HUES64 (cell line): ENCODE measurements around the gene EFNB3. TPM values are rescaled to one million over a fixed set of nuclear protein-coding genes. Genes with fewer than 3 reads are reported as not detected.

Experiments used
- H3K27ac ChIP-seq: 2 replicates; pipeline ENCODE4 v1.7.0; 2013; ENCODE audit warnings: low read depth, low read length, inconsistent platforms
- H3K27me3 ChIP-seq: 2 replicates; pipeline ENCODE4 v1.6.1; 2013; ENCODE audit warnings: mild to moderate bottlenecking, low read length; ENCODE audit not compliant: insufficient read depth
- H3K36me3 ChIP-seq: 2 replicates; pipeline ENCODE4 v1.6.1; 2013; ENCODE audit warnings: mild to moderate bottlenecking, low read length; ENCODE audit not compliant: insufficient read depth
- H3K4me1 ChIP-seq: 2 replicates; pipeline ENCODE4 v1.6.1; 2013; ENCODE audit warnings: mild to moderate bottlenecking, low read length, moderate library complexity; ENCODE audit not compliant: insufficient read depth
- H3K4me3 ChIP-seq: 2 replicates; pipeline ENCODE4 v1.5.1; 2013; ENCODE audit warnings: mild to moderate bottlenecking, low read length, moderate library complexity
- H3K9ac ChIP-seq: 2 replicates; pipeline ENCODE4 v1.6.1; 2013; ENCODE audit warnings: mild to moderate bottlenecking, low read depth, low read length
- H3K9me3 ChIP-seq: 2 replicates; pipeline ENCODE4 v1.6.1; 2013; ENCODE audit warnings: low read depth, low read length; ENCODE audit not compliant: insufficient read depth
- WGBS: fragments of 150-250, 120-280 bp; methylation state at CpG from one replicate; pipeline ENCODE4 v1.1.7; 2013; ENCODE audit warnings: missing lambda C conversion rate; 5-methylcytosine and 5-hydroxymethylcytosine counted together
- polyA plus RNA-seq, 2 experiments: library from polyadenylated mRNA; stranded (reverse); fragments of 50-300 nt; gene quantifications; one replicate each; pipeline ENCODE4 v1.2.3, GENCODE V29; 2013

The EFNB3 gene
- polyA plus RNA-seq (2013, experiment 1 of 2): 14.7 TPM
- 24.0 TPM for polyA plus RNA-seq (2013, experiment 2 of 2)

- 2% methylated on average over 40 of the region's 45 CpGs for WGBS
- Histone ChIP-seq H3K9ac (peak within 1 kb of the TSS; percentile 41), H3K4me3 (peak within 1 kb of the TSS; percentile 64), H3K4me1 (peaks cover 8% of the 10 kb centered on the region), H3K36me3 (peaks cover 12% of the 10 kb centered on the region), H3K27me3 (peaks cover 14% of the 10 kb centered on the region), H3K27ac (no peak within 1 kb of the TSS; the same call in 1 of the 2 replicates), H3K9me3 (no peaks in the 10 kb centered on the region)
These were observed at the start of gene EFNB3 for GRCh38 chr17:7704601-7705268. Gene EFNB3 (plus strand): TSS chr17:7705202. CDS start chr17:7705599, 397 bp downstream.

GRCh38 chr17:7655541-7655840 lies 49.5 kb upstream of the EFNB3 start:
- no peak overlapping the region for H3K4me3 ChIP-seq
- H3K27ac ChIP-seq: no peak overlapping the region
- H3K9me3 ChIP-seq: no peaks in the 10 kb centered on the region
- H3K4me1 ChIP-seq: peaks cover 21% of the 10 kb centered on the region
- H3K27me3 ChIP-seq: peaks cover 24% of the 10 kb centered on the region
- H3K9ac ChIP-seq: no peak overlapping the region
- H3K36me3 ChIP-seq: peaks cover 12% of the 10 kb centered on the region; the same call in 1 of the 2 replicates
- WGBS: 94% methylated on average over 17 of the region's 17 CpGs

- Histone ChIP-seq H3K27ac (peak overlapping the region; percentile 52; the same call in 1 of the 2 replicates), H3K27me3 (peaks cover 11% of the 10 kb centered on the region; the same call in 1 of the 2 replicates), H3K36me3 (peaks cover 12% of the 10 kb centered on the region; the same call in 1 of the 2 replicates), H3K4me3 (peak overlapping the region; percentile 31), H3K4me1 (peaks cover 21% of the 10 kb centered on the region), H3K9me3 (no peaks in the 10 kb centered on the region), H3K9ac (peak overlapping the region; percentile 36; the same call in 1 of the 2 replicates)
- WGBS: 5% methylated on average over 10 of the region's 10 CpGs
These were observed 47.9 kb upstream of the EFNB3 start for GRCh38 chr17:7656958-7657609.

- Histone ChIP-seq H3K36me3 (peaks cover 56% of the 10 kb centered on the region), H3K27ac (no peak overlapping the region; the same call in 1 of the 2 replicates)
- 84% methylated on average over 10 of the region's 10 CpGs for WGBS
These were observed 37.2 kb upstream of the EFNB3 start for GRCh38 chr17:7667656-7668406.

GRCh38 chr17:7668482-7668881 lies 36.5 kb upstream of the EFNB3 start:
- Histone ChIP-seq H3K27me3 (no peaks in the 10 kb centered on the region), H3K9me3 (peaks cover 4% of the 10 kb centered on the region; the same call in 1 of the 2 replicates), H3K9ac (no peak overlapping the region), H3K36me3 (peaks cover 62% of the 10 kb centered on the region), H3K4me3 (no peak overlapping the region), H3K4me1 (no peaks in the 10 kb centered on the region), H3K27ac (no peak overlapping the region)
- WGBS: 89% methylated on average over 7 of the region's 7 CpGs

More at GRCh38 chr17:7667656-7668406, 37.2 kb upstream of the EFNB3 start:
- Histone ChIP-seq H3K4me1 (no peaks in the 10 kb centered on the region), H3K27me3 (no peaks in the 10 kb centered on the region), H3K4me3 (no peak overlapping the region), H3K9ac (no peak overlapping the region), H3K9me3 (no peaks in the 10 kb centered on the region)

- WGBS: 82% methylated on average over 2 of the region's 2 CpGs
- Histone ChIP-seq H3K4me1 (peaks cover 14% of the 10 kb centered on the region), H3K27ac (no peak overlapping the region), H3K9ac (no peak overlapping the region), H3K9me3 (peaks cover 8% of the 10 kb centered on the region; the same call in 1 of the 2 replicates), H3K4me3 (no peak overlapping the region), H3K27me3 (no peaks in the 10 kb centered on the region), H3K36me3 (peaks cover 69% of the 10 kb centered on the region)
These were observed 31.8 kb upstream of the EFNB3 start for GRCh38 chr17:7673239-7673638.

GRCh38 chr17:7674934-7675333 lies 30.1 kb upstream of the EFNB3 start:
- WGBS: 89% methylated on average over 14 of the region's 14 CpGs
- Histone ChIP-seq H3K27ac (no peak overlapping the region), H3K27me3 (no peaks in the 10 kb centered on the region), H3K9ac (no peak overlapping the region), H3K4me1 (peaks cover 14% of the 10 kb centered on the region), H3K36me3 (peaks cover 56% of the 10 kb centered on the region), H3K9me3 (peaks cover 8% of the 10 kb centered on the region; the same call in 1 of the 2 replicates), H3K4me3 (no peak overlapping the region)

GRCh38 chr17:7676533-7676932 lies 28.5 kb upstream of the EFNB3 start:
- Histone ChIP-seq H3K9me3 (peaks cover 8% of the 10 kb centered on the region; the same call in 1 of the 2 replicates), H3K27ac (peak overlapping the region; percentile 61), H3K27me3 (no peaks in the 10 kb centered on the region), H3K9ac (peak overlapping the region; percentile 50), H3K36me3 (peaks cover 41% of the 10 kb centered on the region), H3K4me1 (peaks cover 14% of the 10 kb centered on the region), H3K4me3 (peak overlapping the region; percentile 15; the same call in 1 of the 2 replicates)
- WGBS: 47% methylated on average over 5 of the region's 5 CpGs

- Histone ChIP-seq H3K27ac (peak overlapping the region; percentile 66; the same call in 1 of the 2 replicates), H3K9me3 (peaks cover 8% of the 10 kb centered on the region; the same call in 1 of the 2 replicates), H3K36me3 (peaks cover 36% of the 10 kb centered on the region), H3K4me1 (peaks cover 14% of the 10 kb centered on the region), H3K4me3 (peak overlapping the region; percentile 15; the same call in 1 of the 2 replicates), H3K27me3 (no peaks in the 10 kb centered on the region), H3K9ac (no peak overlapping the region)
- WGBS: 20% methylated on average over 10 of the region's 10 CpGs
These were observed 27.5 kb upstream of the EFNB3 start for GRCh38 chr17:7677388-7678067.

- peak overlapping the region; percentile 98 for H3K9ac ChIP-seq
- peak overlapping the region; percentile 13 for H3K27ac ChIP-seq
- H3K4me1 ChIP-seq: peaks cover 20% of the 10 kb centered on the region
- peaks cover 15% of the 10 kb centered on the region for H3K36me3 ChIP-seq
- H3K9me3 ChIP-seq: no peaks in the 10 kb centered on the region
- H3K27me3 ChIP-seq: no peaks in the 10 kb centered on the region
- WGBS: 71% methylated on average over 15 of the region's 15 CpGs
- peak overlapping the region; percentile 98 for H3K4me3 ChIP-seq
These were observed 20.0 kb upstream of the EFNB3 start for GRCh38 chr17:7684851-7685532.
